SJCRH30 (cell line): ENCODE data around the gene GPR78. TPM values are rescaled to one million over a fixed set of nuclear protein-coding genes. Genes with fewer than 3 reads are reported as not detected.
"Not testable (repeated sequence)": the region's sequence is repeated elsewhere in the genome, so short reads cannot be mapped to it uniquely, and the experiment has no call there.

Experiments
- DNase-seq, 2 experiments: peaks; one replicate each; pipeline ENCODE4 v3.0.0-alpha.2; 2015 to 2020
- H3K27ac ChIP-seq: fragments of 250-450 bp; sonication (Bioruptor Pico); 2 replicates; pipeline ENCODE4 v1.5.1; 2020; ENCODE audit warnings: mild to moderate bottlenecking, moderate library complexity
- H3K27me3 ChIP-seq: fragments of 250-450 bp; sonication (Bioruptor Pico); 2 replicates; pipeline ENCODE4 v1.5.1; 2020; ENCODE audit warnings: mild to moderate bottlenecking, moderate library complexity
- H3K36me3 ChIP-seq: fragments of 250-450 bp; sonication (Bioruptor Pico); 2 replicates; pipeline ENCODE4 v1.5.1; 2020; ENCODE audit warnings: mild to moderate bottlenecking, moderate library complexity
- H3K4me1 ChIP-seq: fragments of 250-450 bp; sonication (Bioruptor Pico); 2 replicates; pipeline ENCODE4 v1.5.1; 2020; ENCODE audit warnings: mild to moderate bottlenecking, moderate library complexity
- H3K4me3 ChIP-seq: fragments of 250-450 bp; sonication (Bioruptor Pico); 2 replicates; pipeline ENCODE4 v1.5.1; 2020; ENCODE audit warnings: mild to moderate bottlenecking, moderate library complexity
- H3K9me3 ChIP-seq: fragments of 250-450 bp; sonication (Bioruptor Pico); replicated peaks from 2 replicates; pipeline ENCODE4 v1.5.1; 2020; ENCODE audit warnings: mild to moderate bottlenecking, moderate library complexity
- total RNA-seq: library from RNA; depleted of rRNA; stranded (reverse); fragments of >200 nt; shearing (Covaris generic); gene quantifications from 2 replicates; pipeline ENCODE4 v1.2.3, GENCODE V29; 2014

GPR78 gene
- total RNA-seq, 1 experiment from 2014 or later: 3.5 TPM

- no peak for DNase-seq
Observed at GRCh38 chr4:8568068-8568668, 12.0 kb upstream of the GPR78 start.

GRCh38 chr4:8570201-8570600 is 10.0 kb upstream of the GPR78 start:
- Histone ChIP-seq H3K36me3 (0 out of 2 replicates have a peak, but pooled peaks cover 3% of the 10 kb centered on the region), H3K9me3 (no peaks in the 10 kb centered on the region), H3K4me3 (no peak overlapping the region), H3K27me3 (no peaks in the 10 kb centered on the region), H3K27ac (no peak overlapping the region), H3K4me1 (peaks cover 19% of the 10 kb centered on the region; the same call in 1 of the 2 replicates)
- no peak for DNase-seq

More at GRCh38 chr4:8568068-8568668, 12.0 kb upstream of the GPR78 start:
- Histone ChIP-seq H3K9me3 (no peaks in the 10 kb centered on the region), H3K4me1 (peaks cover 19% of the 10 kb centered on the region; the same call in 1 of the 2 replicates), H3K27me3 (no peaks in the 10 kb centered on the region), H3K36me3 (0 out of 2 replicates have a peak, but pooled peaks cover 3% of the 10 kb centered on the region), H3K4me3 (no peak overlapping the region), H3K27ac (no peak overlapping the region)

GRCh38 chr4:8571702-8572685 is 8.2 kb upstream of the GPR78 start:
- peaks cover 15% of the 10 kb centered on the region; the same call in 1 of the 2 replicates for H3K4me1 ChIP-seq
- no peaks in the 10 kb centered on the region for H3K9me3 ChIP-seq
- H3K27me3 ChIP-seq: no peaks in the 10 kb centered on the region
- DNase-seq: no peak
- H3K4me3 ChIP-seq: no peak overlapping the region
- no peak overlapping the region for H3K27ac ChIP-seq
- H3K36me3 ChIP-seq: 0 out of 2 replicates have a peak, but pooled peaks cover 3% of the 10 kb centered on the region

- Histone ChIP-seq H3K4me3 (no peak overlapping the region), H3K27ac (no peak overlapping the region), H3K9me3 (no peaks in the 10 kb centered on the region), H3K27me3 (no peaks in the 10 kb centered on the region), H3K4me1 (peaks cover 4% of the 10 kb centered on the region; the same call in 1 of the 2 replicates), H3K36me3 (0 out of 2 replicates have a peak, but pooled peaks cover 3% of the 10 kb centered on the region)
- DNase-seq: no peak
Observed at GRCh38 chr4:8573266-8573665, 6.9 kb upstream of the GPR78 start.

GRCh38 chr4:8574796-8575370 is 5.3 kb upstream of the GPR78 start:
- H3K27me3 ChIP-seq: no peaks in the 10 kb centered on the region

GRCh38 chr4:8575457-8575856 is 4.7 kb upstream of the GPR78 start:
- Histone ChIP-seq H3K9me3 (no peaks in the 10 kb centered on the region), H3K4me1 (no peaks in the 10 kb centered on the region), H3K4me3 (no peak overlapping the region), H3K36me3 (no peaks in the 10 kb centered on the region), H3K27ac (no peak overlapping the region), H3K27me3 (no peaks in the 10 kb centered on the region)
- DNase-seq: no peak

More at GRCh38 chr4:8574796-8575370, 5.3 kb upstream of the GPR78 start:
- Histone ChIP-seq H3K9me3 (no peaks in the 10 kb centered on the region), H3K4me1 (no peaks in the 10 kb centered on the region; the same call in 1 of the 2 replicates), H3K4me3 (no peak overlapping the region), H3K36me3 (0 out of 2 replicates have a peak, but pooled peaks cover 2% of the 10 kb centered on the region), H3K27ac (no peak overlapping the region)
- DNase-seq: no peak

- H3K9me3 ChIP-seq, H3K27ac ChIP-seq, H3K4me1 ChIP-seq, DNase-seq, H3K27me3 ChIP-seq, H3K4me3 ChIP-seq, H3K36me3 ChIP-seq: not testable (repeated sequence)
Observed at GRCh38 chr4:8576591-8576990, 3.6 kb upstream of the GPR78 start.

GRCh38 chr4:8577046-8577445 is 3.1 kb upstream of the GPR78 start:
- H3K27ac ChIP-seq: no peak overlapping the region
- H3K36me3 ChIP-seq: no peaks in the 10 kb centered on the region
- H3K9me3 ChIP-seq: no peaks in the 10 kb centered on the region
- no peaks in the 10 kb centered on the region for H3K27me3 ChIP-seq
- H3K4me3 ChIP-seq: no peak overlapping the region
- H3K4me1 ChIP-seq: no peaks in the 10 kb centered on the region
- DNase-seq: no peak

- Histone ChIP-seq H3K27ac (no peak overlapping the region), H3K27me3 (no peaks in the 10 kb centered on the region), H3K4me3 (no peak overlapping the region), H3K4me1 (no peaks in the 10 kb centered on the region), H3K36me3 (no peaks in the 10 kb centered on the region), H3K9me3 (no peaks in the 10 kb centered on the region)
- no peak for DNase-seq
Observed at GRCh38 chr4:8577972-8578371, 2.2 kb upstream of the GPR78 start.

- no peak for DNase-seq
- Histone ChIP-seq H3K9me3 (no peaks in the 10 kb centered on the region), H3K36me3 (no peaks in the 10 kb centered on the region), H3K27me3 (no peaks in the 10 kb centered on the region), H3K4me3 (no peak overlapping the region), H3K27ac (no peak overlapping the region), H3K4me1 (no peaks in the 10 kb centered on the region)
Observed at GRCh38 chr4:8578717-8579116, 1.5 kb upstream of the GPR78 start.

GRCh38 chr4:8579526-8580320 is 469 bp upstream of the GPR78 start:
- no peaks in the 10 kb centered on the region for H3K36me3 ChIP-seq
- H3K27me3 ChIP-seq: no peaks in the 10 kb centered on the region
- no peaks in the 10 kb centered on the region for H3K9me3 ChIP-seq
- no peak for DNase-seq
- no peak overlapping the region for H3K4me3 ChIP-seq
- peaks cover 5% of the 10 kb centered on the region for H3K4me1 ChIP-seq
- H3K27ac ChIP-seq: no peak overlapping the region

GRCh38 chr4:8581094-8581861 is 1.1 kb downstream of the GPR78 start:
- H3K9me3 ChIP-seq: no peaks in the 10 kb centered on the region
- peaks cover 18% of the 10 kb centered on the region for H3K4me1 ChIP-seq
- H3K4me3 ChIP-seq: no peak overlapping the region
- no peak for DNase-seq
- no peak overlapping the region for H3K27ac ChIP-seq
- H3K27me3 ChIP-seq: no peaks in the 10 kb centered on the region
- no peaks in the 10 kb centered on the region for H3K36me3 ChIP-seq

GRCh38 chr4:8582016-8582415 is 1.8 kb downstream of the GPR78 start:
- peaks cover 25% of the 10 kb centered on the region for H3K4me1 ChIP-seq
- H3K27ac ChIP-seq: no peak overlapping the region
- no peaks in the 10 kb centered on the region for H3K9me3 ChIP-seq
- no peak overlapping the region for H3K4me3 ChIP-seq
- no peak for DNase-seq
- no peaks in the 10 kb centered on the region for H3K27me3 ChIP-seq
- H3K36me3 ChIP-seq: no peaks in the 10 kb centered on the region

GRCh38 chr4:8582436-8582835 is 2.2 kb downstream of the GPR78 start:
- Histone ChIP-seq H3K4me3 (no peak overlapping the region), H3K9me3 (no peaks in the 10 kb centered on the region), H3K36me3 (no peaks in the 10 kb centered on the region), H3K27ac (no peak overlapping the region), H3K27me3 (no peaks in the 10 kb centered on the region), H3K4me1 (peaks cover 29% of the 10 kb centered on the region)
- DNase-seq: no peak
